Caco-2 (cell line): ENCODE data around the gene BDKRB2. TPM values are rescaled to one million over a fixed set of nuclear protein-coding genes. Genes with fewer than 3 reads are reported as not detected.

Experiments used
- BruUV-seq: library from RNA; stranded (reverse); fragments of 400-500 nt; replicated peaks from 2 replicates; lab custom pipeline; 2021; lab: Mats Ljungman, UMichigan
- CTCF ChIA-PET: fragments of 300-600 bp; sonication (Branson Sonifier 250); formaldehyde crosslinking; loops from one replicate; lab custom pipeline; 2022; ENCODE audit warnings: antibody characterized with exemption; lab: Charles Lee
- POLR2A ChIA-PET: fragments of 300-600 bp; sonication (Branson Sonifier 250); formaldehyde crosslinking; loops from one replicate; lab custom pipeline; 2022; ENCODE audit warnings: antibody characterized with exemption; lab: Charles Lee
- DNase-seq, 2 experiments: peaks; one replicate each; pipeline versions ENCODE4 v3.0.0 to v3.0.0-alpha.2; 2020 to 2022
- H3K27me3 ChIP-seq: replicated peaks from 2 replicates; pipeline ENCODE4 v1.6.0; 2011; ENCODE audit warnings: low read length; ENCODE audit not compliant: control insufficient read depth, insufficient read depth
- H3K36me3 ChIP-seq: 2 replicates; pipeline ENCODE4 v1.5.1; 2011; ENCODE audit warnings: low read length; ENCODE audit not compliant: control insufficient read depth, insufficient read depth
- H3K4me1 ChIP-seq: fragments of 250-450 bp; sonication (Bioruptor Pico); 2 replicates; pipeline ENCODE4 v1.5.1; 2020; ENCODE audit warnings: mild to moderate bottlenecking
- H3K4me3 ChIP-seq: 2 replicates; pipeline ENCODE4 v1.5.1; 2011; ENCODE audit warnings: low read depth, mild to moderate bottlenecking, control low read depth, low read length
- H3K9me3 ChIP-seq: fragments of 250-450 bp; sonication (Bioruptor Pico); 2 replicates; pipeline ENCODE4 v1.5.1; 2020; ENCODE audit warnings: mild to moderate bottlenecking, moderate library complexity
- H3K27ac Mint-ChIP-seq: one replicate; pipeline ENCODE4 v1.8.0; 2022; ENCODE audit warnings: mixed read lengths; ENCODE audit not compliant: unreplicated experiment
- H3K27me3 Mint-ChIP-seq: one replicate; pipeline ENCODE4 v1.8.0; 2022; ENCODE audit warnings: mixed read lengths; ENCODE audit not compliant: insufficient read depth, unreplicated experiment
- H3K36me3 Mint-ChIP-seq: one replicate; pipeline ENCODE4 v1.8.0; 2022; ENCODE audit warnings: mild to moderate bottlenecking, mixed read lengths; ENCODE audit not compliant: insufficient read depth, unreplicated experiment
- H3K4me1 Mint-ChIP-seq: one replicate; pipeline ENCODE4 v1.8.0; 2022; ENCODE audit warnings: low read depth, mixed read lengths; ENCODE audit not compliant: unreplicated experiment
- H3K4me3 Mint-ChIP-seq: one replicate; pipeline ENCODE4 v1.8.0; 2022; ENCODE audit warnings: mild to moderate bottlenecking, moderate library complexity, mixed read lengths; ENCODE audit not compliant: unreplicated experiment
- H3K9me3 Mint-ChIP-seq: one replicate; pipeline ENCODE4 v1.8.0; 2022; ENCODE audit warnings: mixed read lengths; ENCODE audit not compliant: unreplicated experiment
- CTCF ChIP-seq, 2 experiments: fragments of 200-600 bp in 1 of 2; IDR thresholded peaks; 1 replicate in 1 of 2; 2 replicates in 1 of 2; pipeline versions ENCODE4 v1.5.1 to v1.8.0; 2011 to 2022; ENCODE audit warnings: antibody characterized with exemption in 1 of 2, control low read depth in 1 of 2, inconsistent platforms in 1 of 2, low read depth in 1 of 2, low read length in 1 of 2, mild to moderate bottlenecking in 1 of 2, moderate library complexity in 1 of 2; ENCODE audit not compliant: insufficient read depth in 1 of 2, severe bottlenecking in 1 of 2, unreplicated experiment in 1 of 2
- intact Hi-C: fragments of 100-400 bp; cut with micrococcal nuclease; formaldehyde crosslinking; loops from one replicate; pipeline ENCODE4 v1.10.0; 2022; ENCODE audit not compliant: unreplicated experiment
- total RNA-seq: library from RNA; stranded (reverse); gene quantifications from 2 replicates; pipeline ENCODE4 v1.2.3, GENCODE V29; 2022

The BDKRB2 gene
- total RNA-seq, 1 experiment from 2014 or later: 2.0 TPM

- Histone ChIP-seq H3K27me3 (no peaks in the 10 kb centered on the region), H3K4me1 (peaks cover 8% of the 10 kb centered on the region), H3K4me3 (no peak overlapping the region), H3K36me3 (no peaks in the 10 kb centered on the region), H3K9me3 (no peaks in the 10 kb centered on the region; the same call in 1 of the 2 replicates)
- ChIA-PET CTCF (no interaction called here), POLR2A (no interaction called here)
- no peaks in the 10 kb centered on the region for H3K36me3 Mint-ChIP-seq
- intact Hi-C loops: no loop called here
- no TSS peak for BruUV-seq
- H3K4me3 Mint-ChIP-seq: no peak overlapping the region
- no peak overlapping the region for H3K27ac Mint-ChIP-seq
- no peaks in the 10 kb centered on the region for H3K27me3 Mint-ChIP-seq
- H3K9me3 Mint-ChIP-seq: no peaks in the 10 kb centered on the region
- no peak for DNase-seq
- H3K4me1 Mint-ChIP-seq: peaks cover 13% of the 10 kb centered on the region
- TF ChIP-seq CTCF (IDR thresholded peaks at IDR 0.05; ENCODE audit: insufficient read depth in 1 of 2, low read depth in 1 of 2, low read length in 1 of 2, severe bottlenecking in 1 of 2, unreplicated experiment in 1 of 2): no peak
These were observed 47.6 kb upstream of the BDKRB2 start for GRCh38 chr14:96156804-96157760.

- no peaks in the 10 kb centered on the region for H3K27me3 ChIP-seq
- H3K36me3 ChIP-seq: no peaks in the 10 kb centered on the region
- BruUV-seq: no TSS peak
- H3K4me1 ChIP-seq: peaks cover 8% of the 10 kb centered on the region
- peaks cover 13% of the 10 kb centered on the region for H3K4me1 Mint-ChIP-seq
- no peak overlapping the region for H3K4me3 Mint-ChIP-seq
- H3K36me3 Mint-ChIP-seq: no peaks in the 10 kb centered on the region
- H3K4me3 ChIP-seq: no peak overlapping the region
- DNase-seq: no peak
- no peak for TF ChIP-seq CTCF (IDR thresholded peaks at IDR 0.05; ENCODE audit: insufficient read depth in 1 of 2, low read depth in 1 of 2, low read length in 1 of 2, severe bottlenecking in 1 of 2, unreplicated experiment in 1 of 2)
- ChIA-PET CTCF (no interaction called here), POLR2A (no interaction called here)
- H3K27ac Mint-ChIP-seq: no peak overlapping the region
- intact Hi-C loops: no loop called here
- no peaks in the 10 kb centered on the region for H3K27me3 Mint-ChIP-seq
- no peaks in the 10 kb centered on the region for H3K9me3 Mint-ChIP-seq
- H3K9me3 ChIP-seq: no peaks in the 10 kb centered on the region; the same call in 1 of the 2 replicates
These were observed 45.9 kb upstream of the BDKRB2 start for GRCh38 chr14:96158735-96159134.

- H3K36me3 Mint-ChIP-seq: no peaks in the 10 kb centered on the region
These were observed 44.3 kb upstream of the BDKRB2 start for GRCh38 chr14:96160076-96160912.

More at GRCh38 chr14:96160076-96160912, 44.3 kb upstream of the BDKRB2 start:
- H3K4me1 ChIP-seq: peaks cover 8% of the 10 kb centered on the region
- ChIA-PET POLR2A (no interaction called here), CTCF (no interaction called here)
- H3K9me3 ChIP-seq: no peaks in the 10 kb centered on the region
- H3K27me3 ChIP-seq: no peaks in the 10 kb centered on the region
- H3K4me3 ChIP-seq: no peak overlapping the region
- H3K9me3 Mint-ChIP-seq: no peaks in the 10 kb centered on the region
- no TSS peak for BruUV-seq
- TF ChIP-seq CTCF (IDR thresholded peaks at IDR 0.05; ENCODE audit: insufficient read depth in 1 of 2, low read depth in 1 of 2, low read length in 1 of 2, severe bottlenecking in 1 of 2, unreplicated experiment in 1 of 2): no peak
- H3K27ac Mint-ChIP-seq: no peak overlapping the region
- no peak for DNase-seq
- no peaks in the 10 kb centered on the region for H3K27me3 Mint-ChIP-seq
- no peak overlapping the region for H3K4me3 Mint-ChIP-seq
- peaks cover 13% of the 10 kb centered on the region for H3K4me1 Mint-ChIP-seq
- intact Hi-C loops: no loop called here
- no peaks in the 10 kb centered on the region for H3K36me3 ChIP-seq
